A673 (cell line): ENCODE results near the gene RAP2C. TPM values are rescaled to one million over a fixed set of nuclear protein-coding genes. Genes with fewer than 3 reads are reported as not detected.

ENCODE experiments used
- BruUV-seq: library from RNA; stranded (reverse); fragments of 400-500 nt; replicated peaks from 2 replicates; lab custom pipeline; 2021; lab: Mats Ljungman, UMichigan
- CTCF ChIA-PET: fragments of 300-600 bp; sonication (Branson Sonifier 250); formaldehyde crosslinking; loops from one replicate; lab custom pipeline; 2022; ENCODE audit warnings: antibody characterized with exemption; lab: Charles Lee
- POLR2A ChIA-PET: fragments of 300-600 bp; sonication (Branson Sonifier 250); formaldehyde crosslinking; loops from one replicate; lab custom pipeline; 2022; ENCODE audit warnings: antibody characterized with exemption; ENCODE audit not compliant: low non-redundant PET; lab: Charles Lee
- DNase-seq: peaks from one replicate; pipeline ENCODE4 v3.0.0-alpha.2; 2015; ENCODE audit warnings: low spot score
- H3K27ac ChIP-seq: fragments of 200-600 bp; sonication (generic); 2 replicates; pipeline ENCODE4 v1.5.1; 2016; ENCODE audit warnings: mixed run types, low read depth, mild to moderate bottlenecking, mixed read lengths, antibody characterized with exemption, low read length; ENCODE audit not compliant: poor library complexity, severe bottlenecking
- H3K27me3 ChIP-seq: fragments of 200-600 bp; sonication (generic); replicated peaks from 2 replicates; pipeline ENCODE4 v1.6.1; 2017; ENCODE audit warnings: mixed run types, low read depth, mild to moderate bottlenecking, mixed read lengths, antibody characterized with exemption, low read length; ENCODE audit not compliant: insufficient read depth, poor library complexity
- H3K36me3 ChIP-seq: fragments of 200-600 bp; sonication (generic); 2 replicates; pipeline ENCODE4 v1.6.1; 2016; ENCODE audit warnings: mixed run types, mild to moderate bottlenecking, mixed read lengths, antibody characterized with exemption, low read length; ENCODE audit not compliant: insufficient read depth, poor library complexity, severe bottlenecking
- H3K4me1 ChIP-seq: fragments of 200-600 bp; sonication (generic); 2 replicates; pipeline ENCODE4 v1.6.1; 2017; ENCODE audit warnings: mixed run types, mild to moderate bottlenecking, mixed read lengths, antibody characterized with exemption, low read length; ENCODE audit not compliant: insufficient read depth, poor library complexity, severe bottlenecking
- H3K4me3 ChIP-seq: fragments of 200-600 bp; sonication (generic); 2 replicates; pipeline ENCODE4 v1.5.1; 2016; ENCODE audit warnings: low read depth, mixed run types, mild to moderate bottlenecking, mixed read lengths, low read length; ENCODE audit not compliant: poor library complexity, severe bottlenecking
- H3K9me3 ChIP-seq: fragments of 200-600 bp; sonication (generic); 2 replicates; pipeline ENCODE4 v1.6.1; 2016; ENCODE audit warnings: mixed run types, low read depth, mild to moderate bottlenecking, mixed read lengths, antibody characterized with exemption, low read length; ENCODE audit not compliant: poor library complexity, severe bottlenecking
- EZH2 ChIP-seq: fragments of 200-600 bp; sonication (generic); IDR thresholded peaks from 2 replicates; pipeline ENCODE4 v1.6.1; 2017; ENCODE audit warnings: borderline replicate concordance, low read depth, mild to moderate bottlenecking, mixed read lengths, antibody characterized with exemption, low read length; ENCODE audit not compliant: poor library complexity, severe bottlenecking
- intact Hi-C: fragments of 100-400 bp; cut with micrococcal nuclease; formaldehyde crosslinking; loops from one replicate; pipeline ENCODE4 v1.10.0; 2022; ENCODE audit not compliant: unreplicated experiment
- total RNA-seq: library from RNA; stranded (reverse); gene quantifications from 2 replicates; pipeline ENCODE4 v1.2.3, GENCODE V29; 2021
- TF ChIP-seq, protein P1 (sequence below): fragments of 300-800, 200-600 bp; sonication (generic); conservative IDR thresholded peaks from 2 replicates; pipeline ENCODE4 v1.5.1; 2017; ENCODE audit warnings: low read depth, mild to moderate bottlenecking, antibody characterized with exemption, low read length, moderate library complexity, mixed read lengths

Gene RAP2C
- total RNA-seq, 1 experiment from 2014 or later: 21.4 TPM

GRCh38 chrX:132191938-132192337 lies 27.3 kb downstream of the RAP2C start:
- Histone ChIP-seq H3K4me3 (no peak overlapping the region), H3K9me3 (peaks cover 4% of the 10 kb centered on the region), H3K36me3 (no peaks in the 10 kb centered on the region), H3K4me1 (no peaks in the 10 kb centered on the region), H3K27me3 (no peaks in the 10 kb centered on the region), H3K27ac (no peak overlapping the region)
- ChIA-PET POLR2A (no interaction called here), CTCF (no interaction called here)
- TF ChIP-seq, protein P1, sequence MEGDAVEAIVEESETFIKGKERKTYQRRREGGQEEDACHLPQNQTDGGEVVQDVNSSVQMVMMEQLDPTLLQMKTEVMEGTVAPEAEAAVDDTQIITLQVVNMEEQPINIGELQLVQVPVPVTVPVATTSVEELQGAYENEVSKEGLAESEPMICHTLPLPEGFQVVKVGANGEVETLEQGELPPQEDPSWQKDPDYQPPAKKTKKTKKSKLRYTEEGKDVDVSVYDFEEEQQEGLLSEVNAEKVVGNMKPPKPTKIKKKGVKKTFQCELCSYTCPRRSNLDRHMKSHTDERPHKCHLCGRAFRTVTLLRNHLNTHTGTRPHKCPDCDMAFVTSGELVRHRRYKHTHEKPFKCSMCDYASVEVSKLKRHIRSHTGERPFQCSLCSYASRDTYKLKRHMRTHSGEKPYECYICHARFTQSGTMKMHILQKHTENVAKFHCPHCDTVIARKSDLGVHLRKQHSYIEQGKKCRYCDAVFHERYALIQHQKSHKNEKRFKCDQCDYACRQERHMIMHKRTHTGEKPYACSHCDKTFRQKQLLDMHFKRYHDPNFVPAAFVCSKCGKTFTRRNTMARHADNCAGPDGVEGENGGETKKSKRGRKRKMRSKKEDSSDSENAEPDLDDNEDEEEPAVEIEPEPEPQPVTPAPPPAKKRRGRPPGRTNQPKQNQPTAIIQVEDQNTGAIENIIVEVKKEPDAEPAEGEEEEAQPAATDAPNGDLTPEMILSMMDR: no peak
- no peak for TF ChIP-seq EZH2
- DNase-seq: no peak
- intact Hi-C loops: no loop called here
- BruUV-seq: no TSS peak

DNA sequence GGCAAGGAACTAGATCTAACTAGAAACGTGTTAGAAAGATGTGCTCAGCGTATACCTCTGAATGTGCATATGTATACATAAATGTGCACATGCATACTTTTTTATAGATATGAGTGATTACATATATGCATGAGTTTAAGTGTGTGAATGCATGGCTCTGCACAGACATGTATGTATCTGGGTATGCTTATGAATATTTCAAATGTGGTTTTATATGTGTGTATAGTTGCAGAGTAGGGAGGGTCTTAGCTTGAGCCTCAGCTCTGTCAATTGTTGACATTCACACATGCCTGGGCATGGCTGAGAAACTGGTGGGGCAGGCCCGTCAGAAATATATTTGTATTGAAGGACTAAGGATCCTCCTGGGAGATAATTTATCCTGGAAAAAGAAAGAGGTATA lies 31.1 kb downstream of the RAP2C start:
- TF ChIP-seq, protein P1: no peak
- TF ChIP-seq EZH2: no peak
- BruUV-seq: no TSS peak
- CTCF ChIA-PET: no interaction called here

DNA sequence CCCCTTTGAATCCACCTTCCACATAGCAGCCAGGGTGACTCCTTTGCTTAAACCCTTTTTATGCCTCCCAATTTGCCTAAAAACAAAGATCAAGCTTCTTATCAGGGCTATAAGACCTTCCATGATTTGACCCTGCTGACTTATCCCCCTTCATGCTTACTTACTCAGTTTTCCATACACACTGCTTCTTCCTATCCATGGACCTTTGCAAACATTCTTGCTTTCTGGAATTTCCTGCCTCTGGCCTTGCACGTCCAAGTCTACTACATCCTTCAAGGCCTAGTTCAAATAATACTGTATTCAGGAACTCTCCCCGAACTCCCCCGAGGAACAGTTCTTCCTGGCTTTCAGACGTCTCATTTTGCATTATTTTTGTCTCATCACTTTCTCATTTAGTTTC lies 31.8 kb downstream of the RAP2C start:
- no peak for DNase-seq
- no peak overlapping the region for H3K4me3 ChIP-seq
- ChIA-PET POLR2A (no interaction called here), CTCF (no interaction called here)
- no TSS peak for BruUV-seq
- TF ChIP-seq EZH2: no peak
- TF ChIP-seq, protein P1: no peak
- no peak overlapping the region for H3K27ac ChIP-seq
- no peaks in the 10 kb centered on the region for H3K27me3 ChIP-seq
- H3K36me3 ChIP-seq: no peaks in the 10 kb centered on the region
- H3K4me1 ChIP-seq: no peaks in the 10 kb centered on the region
- intact Hi-C loops: no loop called here
- no peaks in the 10 kb centered on the region for H3K9me3 ChIP-seq

More for the DNA sequence above, 31.1 kb downstream of the RAP2C start:
- Histone ChIP-seq H3K27me3 (no peaks in the 10 kb centered on the region), H3K4me1 (no peaks in the 10 kb centered on the region), H3K9me3 (no peaks in the 10 kb centered on the region), H3K4me3 (no peak overlapping the region), H3K36me3 (no peaks in the 10 kb centered on the region), H3K27ac (no peak overlapping the region)
- POLR2A ChIA-PET: no interaction called here
- intact Hi-C loops: no loop called here
- no peak for DNase-seq
